Breast epithelium (tissue), 4 donors: ENCODE measurements around the gene BTAF1. TPM values are rescaled to one million over a fixed set of nuclear protein-coding genes. Genes with fewer than 3 reads are reported as not detected.

ENCODE experiments used
- DNase-seq, 2 donors: peaks; one replicate each; pipeline ENCODE4 v3.0.0-alpha.2; 2019; ENCODE audit warnings: low spot score in 2 of 2
- H3K27ac ChIP-seq, 2 donors: fragments of 200-600 bp; sonication (generic) in 1 of 2; one replicate each; pipeline ENCODE4 v1.5.1; 2016 to 2019; ENCODE audit warnings: mild to moderate bottlenecking in 1 of 2
- H3K27me3 ChIP-seq, 2 donors: fragments of 200-600 bp; sonication (generic) in 1 of 2; one replicate each; pipeline versions ENCODE4 v1.5.1 to v1.6.0; 2017 to 2019; ENCODE audit warnings: control low read depth in 1 of 2, mild to moderate bottlenecking in 1 of 2
- H3K36me3 ChIP-seq: fragments of 200-600 bp; one replicate; pipeline ENCODE4 v1.5.1; 2019
- H3K4me1 ChIP-seq, 2 donors: fragments of 200-600 bp; sonication (generic); one replicate each; pipeline ENCODE4 v1.5.1; 2016 to 2019; ENCODE audit warnings: control low read depth in 1 of 2
- H3K4me3 ChIP-seq, 3 donors: fragments of 200-600 bp; sonication (generic); 1 replicate in 2 of 3; 2 replicates in 1 of 3; pipeline ENCODE4 v1.5.1; 2016 to 2019; ENCODE audit warnings: mild to moderate bottlenecking in 3 of 3, moderate library complexity in 2 of 3
- H3K9me3 ChIP-seq, 2 donors: fragments of 200-600 bp; sonication (generic) in 1 of 2; one replicate each; pipeline ENCODE4 v1.5.1; 2016 to 2019; ENCODE audit warnings: control low read depth in 1 of 2
- POLR2A ChIP-seq: fragments of 450-650 bp; IDR thresholded peaks from one replicate; pipeline ENCODE4 v1.6.1; 2016; ENCODE audit warnings: antibody characterized with exemption, mild to moderate bottlenecking, moderate library complexity
- POLR2AphosphoS5 ChIP-seq, 3 donors: sonication (generic); formaldehyde crosslinking; IDR thresholded peaks; one replicate each; pipeline ENCODE4 v1.6.1; 2017; ENCODE audit warnings: antibody characterized with exemption in 3 of 3
- intact Hi-C: fragments of 100-400 bp; cut with DNase I; formaldehyde crosslinking; loops from one replicate; pipeline ENCODE4 v1.15.1; 2023; ENCODE audit warnings: low total_unique reads
- total RNA-seq, 3 donors: library from RNA; depleted of rRNA; stranded (reverse); fragments of >200 nt; gene quantifications; one replicate each; pipeline ENCODE4 v1.1.0, GENCODE V29; 2016
- TF ChIP-seq, protein P1 (sequence below), 3 donors: fragments of 450-650 bp; IDR thresholded peaks; one replicate each; pipeline ENCODE4 v1.5.1; 2016 to 2017; ENCODE audit warnings: antibody characterized with exemption in 3 of 3, mild to moderate bottlenecking in 3 of 3, moderate library complexity in 3 of 3

Gene BTAF1
- total RNA-seq, 3 donors from 2014 or later: 51.2 to 105 (median 64.2) TPM

- H3K27ac ChIP-seq: no peak overlapping the region
- TF ChIP-seq POLR2AphosphoS5 (IDR thresholded peaks at IDR 0.05) (no peak), POLR2A (no peak)
- TF ChIP-seq, protein P1, sequence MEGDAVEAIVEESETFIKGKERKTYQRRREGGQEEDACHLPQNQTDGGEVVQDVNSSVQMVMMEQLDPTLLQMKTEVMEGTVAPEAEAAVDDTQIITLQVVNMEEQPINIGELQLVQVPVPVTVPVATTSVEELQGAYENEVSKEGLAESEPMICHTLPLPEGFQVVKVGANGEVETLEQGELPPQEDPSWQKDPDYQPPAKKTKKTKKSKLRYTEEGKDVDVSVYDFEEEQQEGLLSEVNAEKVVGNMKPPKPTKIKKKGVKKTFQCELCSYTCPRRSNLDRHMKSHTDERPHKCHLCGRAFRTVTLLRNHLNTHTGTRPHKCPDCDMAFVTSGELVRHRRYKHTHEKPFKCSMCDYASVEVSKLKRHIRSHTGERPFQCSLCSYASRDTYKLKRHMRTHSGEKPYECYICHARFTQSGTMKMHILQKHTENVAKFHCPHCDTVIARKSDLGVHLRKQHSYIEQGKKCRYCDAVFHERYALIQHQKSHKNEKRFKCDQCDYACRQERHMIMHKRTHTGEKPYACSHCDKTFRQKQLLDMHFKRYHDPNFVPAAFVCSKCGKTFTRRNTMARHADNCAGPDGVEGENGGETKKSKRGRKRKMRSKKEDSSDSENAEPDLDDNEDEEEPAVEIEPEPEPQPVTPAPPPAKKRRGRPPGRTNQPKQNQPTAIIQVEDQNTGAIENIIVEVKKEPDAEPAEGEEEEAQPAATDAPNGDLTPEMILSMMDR (IDR thresholded peaks at IDR 0.05): no peak
- no peaks in the 10 kb centered on the region for H3K36me3 ChIP-seq
- H3K4me3 ChIP-seq: no peak overlapping the region
- no peaks in the 10 kb centered on the region for H3K4me1 ChIP-seq
- H3K9me3 ChIP-seq: no peaks in the 10 kb centered on the region
- no peak for DNase-seq
- intact Hi-C loops: no loop called here
- no peaks in the 10 kb centered on the region for H3K27me3 ChIP-seq
Measured at GRCh38 chr10:91975438-91975837, 51.9 kb downstream of the BTAF1 start.

GRCh38 chr10:91976317-91977051 is 52.9 kb downstream of the BTAF1 start:
- Histone ChIP-seq H3K36me3 (peaks cover under 1% of the 10 kb centered on the region), H3K4me1 (no peaks in the 10 kb centered on the region), H3K4me3 (no peak overlapping the region), H3K27me3 (no peaks in the 10 kb centered on the region), H3K27ac (no peak overlapping the region), H3K9me3 (no peaks in the 10 kb centered on the region)
- intact Hi-C loops: no loop called here
- no peak for TF ChIP-seq POLR2AphosphoS5 (IDR thresholded peaks at IDR 0.05)
- no peak for TF ChIP-seq POLR2A
- TF ChIP-seq, protein P1 (IDR thresholded peaks at IDR 0.05): no peak
- no peak for DNase-seq

DNA sequence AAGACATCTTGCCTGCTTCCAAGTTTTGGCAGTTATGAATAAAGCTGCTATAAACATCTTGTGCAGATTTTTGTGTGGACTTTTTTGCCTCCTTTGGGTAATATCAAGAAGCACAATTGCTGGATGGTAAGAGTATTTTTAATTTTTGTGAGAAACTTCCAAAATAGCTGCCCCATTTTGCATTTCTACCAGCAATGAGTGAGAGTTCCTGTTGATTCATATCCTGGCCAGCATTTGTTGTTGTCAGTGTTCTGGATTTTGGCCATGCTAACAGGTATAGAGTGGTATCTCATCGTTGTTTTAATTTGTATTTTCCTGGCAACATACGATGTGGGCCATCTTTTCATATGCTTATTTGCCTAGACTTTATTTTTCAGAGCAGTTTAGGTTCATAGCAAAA is 53.9 kb downstream of the BTAF1 start:
- Histone ChIP-seq H3K9me3 (no peaks in the 10 kb centered on the region), H3K27ac (no peak overlapping the region), H3K4me1 (no peaks in the 10 kb centered on the region), H3K27me3 (no peaks in the 10 kb centered on the region), H3K36me3 (peaks cover 6% of the 10 kb centered on the region), H3K4me3 (no peak overlapping the region)
- TF ChIP-seq, protein P1 (IDR thresholded peaks at IDR 0.05): no peak
- TF ChIP-seq POLR2A (no peak), POLR2AphosphoS5 (IDR thresholded peaks at IDR 0.05) (no peak)
- DNase-seq: no peak
- intact Hi-C loops: no loop called here

GRCh38 chr10:91978585-91978984 is 55.0 kb downstream of the BTAF1 start:
- H3K9me3 ChIP-seq: no peaks in the 10 kb centered on the region
- H3K27ac ChIP-seq: no peak overlapping the region
- TF ChIP-seq POLR2AphosphoS5 (IDR thresholded peaks at IDR 0.05) (no peak), POLR2A (no peak)
- TF ChIP-seq, protein P1 (IDR thresholded peaks at IDR 0.05): no peak
- intact Hi-C loops: no loop called here
- H3K27me3 ChIP-seq: no peaks in the 10 kb centered on the region
- no peak overlapping the region for H3K4me3 ChIP-seq
- H3K36me3 ChIP-seq: peaks cover 6% of the 10 kb centered on the region
- DNase-seq: no peak
- no peaks in the 10 kb centered on the region for H3K4me1 ChIP-seq

DNA sequence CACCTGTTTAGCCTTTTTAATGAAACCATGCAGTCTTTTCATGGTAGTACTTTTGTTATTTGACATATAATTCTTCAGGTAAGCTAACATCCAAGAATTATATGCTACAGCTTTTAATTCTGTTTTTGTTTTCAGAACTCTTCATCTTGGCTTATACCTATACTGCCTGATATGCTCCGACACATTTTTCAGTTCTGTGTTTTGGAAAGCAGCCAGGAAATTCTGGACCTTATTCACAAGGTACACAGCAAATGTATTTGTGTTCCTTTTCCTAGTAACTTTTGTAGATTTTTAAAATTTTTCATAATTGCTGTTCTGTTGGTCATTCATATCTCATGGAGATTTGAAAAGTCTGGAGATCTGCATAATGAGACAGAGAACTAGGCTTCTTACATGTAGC is 56.7 kb downstream of the BTAF1 start:
- intact Hi-C loops: no loop called here
- H3K27ac ChIP-seq: no peak overlapping the region
- TF ChIP-seq, protein P1 (IDR thresholded peaks at IDR 0.05): no peak
- TF ChIP-seq POLR2AphosphoS5 (IDR thresholded peaks at IDR 0.05): no peak
- no peak for TF ChIP-seq POLR2A
- no peak overlapping the region for H3K4me3 ChIP-seq
- peaks cover 6% of the 10 kb centered on the region for H3K36me3 ChIP-seq
- H3K4me1 ChIP-seq: no peaks in the 10 kb centered on the region
- H3K9me3 ChIP-seq: no peaks in the 10 kb centered on the region
- no peaks in the 10 kb centered on the region for H3K27me3 ChIP-seq
- no peak for DNase-seq
